ENCODE data around the gene ATP9B. TPM values are rescaled to one million over a fixed set of nuclear protein-coding genes. Genes with fewer than 3 reads are reported as not detected.
A peak's percentile ranks its signal among the peaks of the same experiment; 100 is the strongest.

The ATP9B gene
- total RNA-seq, 1 donor from 2014 or later: 50.3 TPM

- Histone ChIP-seq H3K4me1 (peaks cover 7% of the 10 kb centered on the region), H3K27me3 (no peaks in the 10 kb centered on the region), H3K9me3 (no peaks in the 10 kb centered on the region), H3K4me3 (no peak overlapping the region), H3K27ac (no peak overlapping the region), H3K36me3 (no peaks in the 10 kb centered on the region)
- no peak for TF ChIP-seq POLR2AphosphoS5 (IDR thresholded peaks at IDR 0.05; ENCODE audit: insufficient read depth in 1 of 2, low read depth in 1 of 2)
- no peak for TF ChIP-seq CTCF (IDR thresholded peaks at IDR 0.05)
- no peak for TF ChIP-seq POLR2A (IDR thresholded peaks at IDR 0.05)
- intact Hi-C loops (cut with DNase I): no loop called here
- no peak for DNase-seq (ENCODE audit: extremely low spot score in 2 of 2)
Observed at GRCh38 chr18:79422022-79422782, 353.0 kb downstream of the ATP9B start.

- Histone ChIP-seq H3K27me3 (no peaks in the 10 kb centered on the region), H3K4me1 (peaks cover 7% of the 10 kb centered on the region), H3K36me3 (no peaks in the 10 kb centered on the region), H3K9me3 (no peaks in the 10 kb centered on the region), H3K4me3 (no peak overlapping the region), H3K27ac (no peak overlapping the region)
- DNase-seq (ENCODE audit: extremely low spot score in 2 of 2): no peak
- intact Hi-C loops (cut with DNase I): no loop called here
- TF ChIP-seq POLR2A (IDR thresholded peaks at IDR 0.05) (no peak), CTCF (IDR thresholded peaks at IDR 0.05) (no peak), POLR2AphosphoS5 (IDR thresholded peaks at IDR 0.05; ENCODE audit: insufficient read depth in 1 of 2, low read depth in 1 of 2) (no peak)
Observed at GRCh38 chr18:79422783-79423165, 353.6 kb downstream of the ATP9B start.

GRCh38 chr18:79423211-79424007 lies 354.2 kb downstream of the ATP9B start:
- Histone ChIP-seq H3K4me1 (peaks cover 7% of the 10 kb centered on the region), H3K9me3 (no peaks in the 10 kb centered on the region), H3K36me3 (no peaks in the 10 kb centered on the region), H3K4me3 (no peak overlapping the region), H3K27ac (no peak overlapping the region), H3K27me3 (no peaks in the 10 kb centered on the region)
- no peak for TF ChIP-seq POLR2AphosphoS5 (IDR thresholded peaks at IDR 0.05; ENCODE audit: insufficient read depth in 1 of 2, low read depth in 1 of 2)
- intact Hi-C loops (cut with DNase I): no loop called here
- no peak for DNase-seq (ENCODE audit: extremely low spot score in 2 of 2)

GRCh38 chr18:79424008-79424565 lies 354.9 kb downstream of the ATP9B start:
- Histone ChIP-seq H3K36me3 (no peaks in the 10 kb centered on the region), H3K27me3 (no peaks in the 10 kb centered on the region), H3K4me3 (no peak overlapping the region), H3K9me3 (no peaks in the 10 kb centered on the region), H3K4me1 (peaks cover 7% of the 10 kb centered on the region), H3K27ac (no peak overlapping the region)
- DNase-seq (ENCODE audit: extremely low spot score in 2 of 2): no peak
- TF ChIP-seq POLR2AphosphoS5 (IDR thresholded peaks at IDR 0.05; ENCODE audit: insufficient read depth in 1 of 2, low read depth in 1 of 2) (peak in 1 of 2 donors; percentile 13), CTCF (IDR thresholded peaks at IDR 0.05) (no peak), POLR2A (IDR thresholded peaks at IDR 0.05) (no peak)
- intact Hi-C loops (cut with DNase I): no loop called here

- Histone ChIP-seq H3K36me3 (no peaks in the 10 kb centered on the region), H3K4me3 (no peak overlapping the region), H3K27ac (no peak overlapping the region), H3K27me3 (no peaks in the 10 kb centered on the region), H3K4me1 (peaks cover 7% of the 10 kb centered on the region), H3K9me3 (no peaks in the 10 kb centered on the region)
- no peak for DNase-seq (ENCODE audit: extremely low spot score in 2 of 2)
- intact Hi-C loops (cut with DNase I): no loop called here
- no peak for TF ChIP-seq CTCF (IDR thresholded peaks at IDR 0.05)
Observed at GRCh38 chr18:79424880-79425568, 355.8 kb downstream of the ATP9B start.

All from vagina (tissue), 2 donors.